Astrocyte (in vitro differentiated cells and primary cell): Measurements from ENCODE around the gene KLRK1.

Source experiments
- EZH2 ChIP-seq: IDR thresholded peaks from 2 replicates; pipeline ENCODE4 v1.6.1; 2012; ENCODE audit warnings: mild to moderate bottlenecking, low read length, inconsistent platforms; ENCODE audit not compliant: insufficient read depth
- TF ChIP-seq, protein P1 (sequence below): IDR thresholded peaks from 2 replicates; pipeline ENCODE4 v1.5.1; 2011; ENCODE audit warnings: low read depth, mild to moderate bottlenecking, inconsistent platforms, low read length, moderate library complexity; ENCODE audit not compliant: insufficient read depth

DNA sequence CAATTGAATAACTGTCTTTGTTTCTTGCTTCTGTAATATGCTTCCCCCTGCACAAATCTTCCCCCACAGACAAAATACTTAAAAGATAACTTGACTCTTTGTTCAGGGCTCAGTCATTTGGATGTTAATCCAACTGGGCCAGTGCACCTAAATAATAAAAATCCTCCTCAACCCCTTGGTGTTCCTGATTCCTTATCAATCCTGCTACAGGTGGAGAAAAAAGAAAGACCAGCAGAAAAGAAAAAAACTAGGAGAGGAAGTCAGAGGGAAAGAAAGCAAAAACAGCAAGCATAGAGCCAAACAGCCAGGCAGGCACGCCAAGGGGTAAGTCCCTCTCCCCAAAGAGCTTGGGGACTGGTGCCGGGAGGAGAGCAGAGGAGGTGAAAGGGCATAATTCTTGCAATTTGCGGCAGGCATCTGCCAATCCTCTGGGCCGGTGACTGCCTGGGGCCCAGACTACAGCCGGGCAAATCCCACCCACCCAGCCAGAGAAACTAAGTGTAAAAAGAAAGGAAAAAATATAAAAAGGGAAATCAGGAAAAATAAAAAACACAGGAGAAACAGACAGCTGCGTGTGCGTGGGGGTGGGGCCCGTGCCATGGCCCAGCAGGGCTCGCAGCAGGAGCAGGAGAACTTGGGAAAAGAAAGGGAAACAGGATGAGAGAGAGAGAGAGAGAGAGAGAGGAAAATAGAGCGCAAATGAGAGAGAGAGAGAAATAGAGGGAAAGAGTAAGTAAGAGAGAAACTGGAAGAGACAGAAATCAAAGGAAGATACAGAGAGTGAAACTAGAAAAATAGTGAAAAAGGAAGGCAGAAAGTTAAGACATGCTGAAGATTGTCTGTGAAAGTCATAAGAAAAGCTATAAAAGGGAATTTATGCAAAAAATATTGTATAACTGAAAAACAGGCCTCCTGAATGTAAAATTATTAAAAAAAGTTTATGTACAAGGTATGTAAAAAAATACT, 21.4 kb downstream of the KLRK1 start:
- TF ChIP-seq EZH2 = no peak
- TF ChIP-seq, protein P1, sequence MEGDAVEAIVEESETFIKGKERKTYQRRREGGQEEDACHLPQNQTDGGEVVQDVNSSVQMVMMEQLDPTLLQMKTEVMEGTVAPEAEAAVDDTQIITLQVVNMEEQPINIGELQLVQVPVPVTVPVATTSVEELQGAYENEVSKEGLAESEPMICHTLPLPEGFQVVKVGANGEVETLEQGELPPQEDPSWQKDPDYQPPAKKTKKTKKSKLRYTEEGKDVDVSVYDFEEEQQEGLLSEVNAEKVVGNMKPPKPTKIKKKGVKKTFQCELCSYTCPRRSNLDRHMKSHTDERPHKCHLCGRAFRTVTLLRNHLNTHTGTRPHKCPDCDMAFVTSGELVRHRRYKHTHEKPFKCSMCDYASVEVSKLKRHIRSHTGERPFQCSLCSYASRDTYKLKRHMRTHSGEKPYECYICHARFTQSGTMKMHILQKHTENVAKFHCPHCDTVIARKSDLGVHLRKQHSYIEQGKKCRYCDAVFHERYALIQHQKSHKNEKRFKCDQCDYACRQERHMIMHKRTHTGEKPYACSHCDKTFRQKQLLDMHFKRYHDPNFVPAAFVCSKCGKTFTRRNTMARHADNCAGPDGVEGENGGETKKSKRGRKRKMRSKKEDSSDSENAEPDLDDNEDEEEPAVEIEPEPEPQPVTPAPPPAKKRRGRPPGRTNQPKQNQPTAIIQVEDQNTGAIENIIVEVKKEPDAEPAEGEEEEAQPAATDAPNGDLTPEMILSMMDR = no peak
